HG02973 (cell line): ENCODE measurements around the gene NCKAP1.

Source experiments
- ATAC-seq: cut with Tn5 transposase; IDR thresholded peaks from one replicate; pipeline ENCODE4 v1.9.1; 2021; ENCODE audit warnings: moderate library complexity; ENCODE audit not compliant: unreplicated experiment

The NCKAP1 gene

GRCh38 chr2:182951948-182952663 is 86.2 kb downstream of the NCKAP1 start:
- peak; percentile 72 for ATAC-seq

DNA sequence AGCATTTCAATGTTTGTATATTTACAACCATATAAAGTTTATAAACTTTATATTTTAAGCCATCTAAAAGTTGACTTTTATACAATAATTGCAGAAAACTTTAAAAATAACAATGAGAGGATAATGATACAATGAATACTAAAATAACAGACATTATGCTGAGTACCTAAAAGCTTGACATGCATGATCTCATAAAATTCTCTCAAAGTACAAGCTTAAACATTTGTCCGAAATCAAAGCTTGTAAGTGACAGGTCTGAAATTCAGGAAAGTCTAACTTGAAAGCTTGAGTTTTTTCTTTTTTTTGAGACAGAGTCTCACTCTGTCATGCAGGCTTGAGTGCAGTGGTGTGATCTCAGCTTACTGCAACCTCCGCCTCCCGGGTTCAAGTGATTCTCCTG is 87.7 kb downstream of the NCKAP1 start:
- ATAC-seq: no peak

DNA sequence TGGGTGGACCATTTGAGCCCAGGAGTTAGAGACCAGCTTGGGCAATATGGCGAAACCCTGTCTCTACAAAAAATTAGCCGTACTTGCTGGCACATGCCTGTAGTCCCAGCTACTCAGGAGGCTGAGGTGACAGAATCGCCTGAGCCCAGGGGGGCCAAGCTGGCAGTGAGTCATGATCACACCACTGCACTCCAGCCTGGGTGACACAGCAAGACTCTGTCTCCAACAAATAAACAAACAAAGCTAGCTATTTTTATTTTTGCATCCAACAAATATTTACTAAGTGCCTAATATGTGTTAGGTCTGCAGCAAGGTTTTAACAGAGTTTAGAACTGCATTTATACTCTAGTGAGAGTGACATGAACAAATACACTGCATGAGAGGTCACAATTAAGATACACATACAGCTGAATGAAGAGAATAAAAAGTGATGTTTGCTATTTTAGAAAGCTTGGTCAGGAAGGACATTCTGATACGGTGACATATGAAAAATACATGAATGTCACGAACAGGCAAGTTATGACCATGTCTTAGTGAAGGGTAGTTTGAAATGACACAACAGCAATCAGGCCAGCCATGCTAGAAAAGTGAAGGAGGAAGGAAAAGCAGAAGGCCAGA is 88.6 kb downstream of the NCKAP1 start:
- no peak for ATAC-seq

- ATAC-seq: no peak
These were observed 89.2 kb downstream of the NCKAP1 start for GRCh38 chr2:182949052-182949451.

- ATAC-seq: no peak
These were observed 91.3 kb downstream of the NCKAP1 start for GRCh38 chr2:182946958-182947369.

GRCh38 chr2:182943339-182943738 is 94.9 kb downstream of the NCKAP1 start:
- no peak for ATAC-seq

- ATAC-seq: no peak
These were observed 95.5 kb downstream of the NCKAP1 start for GRCh38 chr2:182942756-182943155.

GRCh38 chr2:182941919-182942318 is 96.3 kb downstream of the NCKAP1 start:
- no peak for ATAC-seq

DNA sequence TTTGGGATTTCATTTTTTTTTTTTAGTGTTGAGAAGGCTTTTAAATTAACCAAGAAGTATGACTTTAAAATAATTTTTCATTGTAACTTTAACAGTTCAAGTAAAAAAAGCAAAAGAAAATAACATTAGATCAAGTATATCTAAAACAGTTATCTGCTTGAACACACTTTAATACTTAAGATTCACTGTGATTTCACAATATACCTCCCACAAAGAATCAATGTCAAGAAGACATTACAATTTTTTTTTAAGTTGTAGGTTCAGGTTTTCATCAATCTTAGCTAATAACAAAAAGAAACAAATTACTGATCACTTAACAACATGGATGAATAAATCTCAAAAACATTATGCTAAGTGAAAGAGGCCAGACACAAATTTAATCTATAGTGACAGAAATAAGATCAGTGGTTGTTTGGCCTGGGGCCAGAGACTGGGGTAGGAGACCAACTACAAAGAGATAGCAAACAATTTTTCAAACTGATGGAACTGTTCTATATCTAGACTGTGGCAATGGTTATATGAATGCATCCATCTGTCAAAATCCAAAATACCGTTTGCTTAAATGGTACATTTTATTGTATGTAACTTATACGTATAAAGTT is 97.0 kb downstream of the NCKAP1 start:
- ATAC-seq: no peak

DNA sequence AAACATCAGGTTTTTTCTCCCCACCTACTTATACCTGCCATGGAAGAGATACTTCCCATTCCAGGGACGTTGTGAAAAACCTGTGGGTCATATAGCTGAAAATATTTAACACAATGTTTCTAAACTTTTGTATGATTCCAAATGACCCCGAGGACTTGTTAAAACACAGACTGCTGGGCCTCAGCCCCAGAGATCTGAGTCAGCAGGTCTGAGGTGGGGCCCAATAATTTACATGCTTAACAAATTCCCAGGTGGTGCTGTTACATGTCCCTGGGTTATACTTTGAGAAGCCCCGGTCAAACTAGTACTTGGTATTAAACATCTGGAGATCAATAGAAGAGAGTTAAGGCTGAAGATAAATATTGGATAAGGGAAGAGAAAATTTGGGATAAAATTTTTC is 100.4 kb downstream of the NCKAP1 start:
- ATAC-seq: no peak

DNA sequence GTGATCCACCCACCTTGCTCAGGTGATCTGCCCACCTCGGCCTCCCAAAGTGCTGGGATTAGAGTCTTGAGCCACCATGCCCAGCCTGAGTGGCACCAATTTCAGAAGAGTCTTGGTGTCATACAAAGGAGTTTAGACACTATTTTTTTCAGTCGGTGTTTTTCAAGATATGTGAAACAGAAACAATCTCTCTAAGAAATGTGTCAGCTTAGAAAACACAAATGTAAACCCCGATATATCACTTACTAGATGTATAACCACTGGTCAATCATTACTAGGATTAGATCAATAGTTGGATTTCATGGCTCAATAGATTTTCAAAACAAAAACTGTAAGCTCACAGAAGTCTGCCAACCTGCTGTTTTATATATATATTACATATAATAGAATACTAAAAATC is 104.6 kb downstream of the NCKAP1 start:
- peak; percentile 56 for ATAC-seq

DNA sequence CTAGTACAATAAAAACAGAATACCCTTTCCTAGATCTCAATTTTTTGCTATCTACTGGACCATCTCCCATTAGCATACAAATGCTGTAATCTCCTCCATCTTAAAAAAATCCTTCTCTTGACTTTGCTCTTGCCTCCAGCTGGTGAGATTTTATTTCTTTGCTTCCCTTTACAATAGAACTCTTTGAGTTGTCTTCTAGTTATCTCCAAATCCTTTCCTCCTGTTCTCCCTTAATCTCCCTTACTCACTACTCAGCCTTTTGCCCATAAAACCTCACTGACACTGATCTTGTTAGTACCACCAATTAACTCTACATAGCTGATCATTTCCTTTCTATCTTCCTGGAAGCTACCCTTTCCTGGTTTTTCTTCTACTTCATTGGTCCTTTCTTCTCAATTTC is 108.3 kb downstream of the NCKAP1 start:
- no peak for ATAC-seq

DNA sequence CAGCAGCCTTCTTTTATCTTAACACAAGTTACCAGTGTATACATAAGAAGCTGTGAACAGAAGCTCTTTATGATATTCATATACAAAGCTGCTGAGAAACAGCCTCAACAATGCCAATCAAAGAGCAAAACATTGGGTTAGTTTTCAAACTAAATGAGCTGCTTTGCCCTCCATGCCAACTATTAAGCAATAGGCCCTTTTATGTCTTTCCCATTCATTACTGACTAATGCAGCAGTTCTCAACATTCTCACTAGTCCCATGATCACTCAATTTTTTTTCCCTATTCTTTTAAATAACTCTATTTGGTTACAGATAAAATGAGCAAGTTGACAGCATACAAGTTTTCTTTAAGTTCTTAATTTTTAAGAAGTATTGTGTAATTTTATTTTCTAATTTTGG is 114.0 kb downstream of the NCKAP1 start:
- no peak for ATAC-seq

- ATAC-seq: no peak
These were observed 117.0 kb downstream of the NCKAP1 start for GRCh38 chr2:182921234-182921633.

GRCh38 chr2:182920631-182921056 is 117.6 kb downstream of the NCKAP1 start:
- ATAC-seq: peak; percentile 80

- ATAC-seq: no peak
These were observed 118.2 kb downstream of the NCKAP1 start for GRCh38 chr2:182920089-182920488.

DNA sequence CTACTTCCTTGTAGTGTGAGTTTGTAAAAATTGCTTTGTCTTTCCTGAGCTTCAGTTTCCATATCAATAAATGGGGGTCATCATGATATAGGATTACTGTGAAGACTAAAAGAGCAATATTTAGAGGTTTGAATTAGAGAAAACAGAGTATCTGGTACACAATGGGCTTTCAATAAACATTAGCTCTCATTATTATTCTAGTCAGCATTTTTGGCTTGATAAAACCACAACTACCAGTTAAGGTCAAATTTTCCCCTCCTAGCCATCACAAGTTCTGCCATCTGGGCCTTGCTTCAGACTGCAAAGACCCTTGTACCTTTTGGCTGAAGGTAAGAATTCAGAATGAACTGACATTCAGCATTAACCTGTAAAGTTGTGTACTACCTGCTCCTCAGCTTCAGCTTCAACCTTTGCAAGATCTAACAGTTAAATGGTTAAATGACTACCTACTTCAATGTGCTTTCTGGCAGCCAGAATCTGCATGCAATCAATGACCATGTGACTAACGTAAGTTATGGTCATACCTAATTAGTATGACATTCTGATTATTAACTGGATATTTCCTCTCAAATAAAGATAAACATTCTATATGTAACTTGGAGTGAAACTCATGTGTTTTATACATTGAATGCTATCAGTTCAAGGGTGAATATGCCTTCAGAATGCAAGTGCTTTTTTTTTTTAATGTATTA is 119.2 kb downstream of the NCKAP1 start:
- no peak for ATAC-seq

- no peak for ATAC-seq
These were observed 120.3 kb downstream of the NCKAP1 start for GRCh38 chr2:182917924-182918323.

DNA sequence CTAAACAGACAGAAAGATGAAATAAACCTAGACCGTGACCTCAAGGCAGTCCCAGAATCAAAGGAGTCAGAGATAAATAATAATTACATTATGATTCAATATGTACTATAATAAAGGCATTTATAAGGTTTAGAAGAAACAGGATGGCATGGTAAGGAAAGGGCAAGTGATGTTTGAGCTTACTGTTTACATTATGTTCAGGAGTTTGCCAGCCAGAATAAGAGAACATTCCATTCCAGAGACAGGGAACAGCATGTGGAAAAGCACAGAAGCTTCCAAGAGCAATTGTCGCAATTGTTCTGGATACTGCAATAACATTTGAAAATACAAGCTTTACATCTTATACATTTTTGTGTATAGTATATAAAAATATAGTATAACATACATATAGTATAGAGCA is 121.8 kb downstream of the NCKAP1 start:
- ATAC-seq: no peak

DNA sequence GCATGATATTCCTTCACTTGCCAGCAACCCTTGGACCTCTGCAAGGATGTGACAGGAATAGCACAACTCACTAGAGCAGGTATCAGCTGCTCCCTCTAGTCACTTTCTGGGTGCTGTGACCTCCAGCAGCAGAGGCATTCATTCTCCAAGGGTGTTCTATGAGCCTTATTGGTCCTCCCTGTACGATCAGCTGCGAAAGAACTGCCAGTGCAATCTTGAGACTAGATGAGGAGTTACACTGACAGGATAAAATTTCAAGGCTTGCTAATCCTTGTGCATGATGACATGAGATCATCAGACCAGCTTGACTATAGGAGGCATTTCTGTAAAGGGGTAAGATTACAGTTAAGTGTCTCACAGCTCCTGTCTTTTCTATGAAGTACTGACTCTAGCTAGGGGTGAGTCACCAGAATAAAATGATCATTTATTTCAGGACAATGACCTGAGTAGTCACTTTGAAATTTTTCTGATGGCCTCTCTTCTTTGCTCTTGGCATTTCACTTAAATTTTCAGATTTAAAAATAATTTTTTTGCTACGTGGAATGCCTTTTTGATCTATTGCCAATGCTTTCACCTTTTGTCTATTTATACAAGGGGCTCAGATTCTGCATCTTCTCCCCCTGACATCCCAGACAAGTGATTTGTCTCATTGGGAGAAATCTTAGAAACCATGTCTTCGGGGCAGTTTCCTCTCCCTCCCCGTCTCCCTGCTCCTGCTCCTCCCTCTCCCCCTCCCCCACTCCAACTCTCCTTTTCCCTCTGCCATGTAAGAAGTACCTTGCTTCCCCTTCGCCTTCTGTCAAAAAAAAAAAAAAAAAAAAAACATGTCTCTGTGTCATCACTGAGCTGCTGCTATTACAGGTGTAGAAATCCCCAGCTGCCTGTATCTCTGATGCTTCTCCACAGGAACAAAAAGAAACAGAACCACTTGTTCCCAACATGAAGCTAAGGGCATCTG is 122.6 kb downstream of the NCKAP1 start:
- no peak for ATAC-seq

DNA sequence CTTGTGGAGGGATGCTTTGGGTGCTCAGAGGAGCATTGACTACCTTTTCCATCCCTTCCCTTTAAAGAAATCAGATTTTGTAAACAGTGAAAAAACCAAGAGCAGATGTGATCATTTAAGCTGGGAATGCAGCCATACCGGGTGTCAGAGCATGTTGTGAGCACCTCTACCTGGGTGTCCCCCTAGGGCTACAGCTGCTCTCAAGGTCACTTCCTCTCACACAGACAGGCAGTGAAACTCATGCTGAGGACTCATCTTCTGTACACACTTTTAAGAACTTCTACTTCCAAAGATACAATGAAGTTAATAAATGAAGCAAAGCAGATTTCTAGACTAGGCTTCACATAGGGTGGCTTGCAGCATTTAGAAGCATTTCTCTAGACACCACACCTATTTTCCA is 123.4 kb downstream of the NCKAP1 start:
- no peak for ATAC-seq
